Nephron progenitor cell (in vitro differentiated cells): Measurements from ENCODE around the gene TXNRD3.
"Not testable (repeated sequence)": the region's sequence is repeated elsewhere in the genome, so short reads cannot be mapped to it uniquely, and the experiment has no call there.

Experiments
- DNase-seq: peaks from one replicate; pipeline ENCODE4 v3.0.0; 2021
- H3K27ac Mint-ChIP-seq: 2 replicates; pipeline ENCODE4 v1.8.0; 2021; ENCODE audit warnings: mild to moderate bottlenecking, moderate library complexity, mixed read lengths
- H3K27me3 Mint-ChIP-seq: 2 replicates; pipeline ENCODE4 v1.8.0; 2021; ENCODE audit warnings: mild to moderate bottlenecking, low read depth, mixed read lengths; ENCODE audit not compliant: poor library complexity
- H3K36me3 Mint-ChIP-seq: 2 replicates; pipeline ENCODE4 v1.8.0; 2021; ENCODE audit warnings: low read depth, mixed read lengths
- H3K4me1 Mint-ChIP-seq: 2 replicates; pipeline ENCODE4 v1.8.0; 2021; ENCODE audit warnings: mixed read lengths
- H3K4me3 Mint-ChIP-seq: 2 replicates; pipeline ENCODE4 v1.8.0; 2021; ENCODE audit warnings: mild to moderate bottlenecking, moderate library complexity, mixed read lengths
- H3K9me3 Mint-ChIP-seq: 2 replicates; pipeline ENCODE4 v1.8.0; 2021; ENCODE audit warnings: mild to moderate bottlenecking, moderate library complexity, mixed read lengths
- TF ChIP-seq, protein P1 (sequence below): fragments of 200-600 bp; sonication (generic); IDR thresholded peaks from 2 replicates; pipeline ENCODE4 v1.5.0; 2021; ENCODE audit warnings: antibody characterized with exemption

The TXNRD3 gene

DNA sequence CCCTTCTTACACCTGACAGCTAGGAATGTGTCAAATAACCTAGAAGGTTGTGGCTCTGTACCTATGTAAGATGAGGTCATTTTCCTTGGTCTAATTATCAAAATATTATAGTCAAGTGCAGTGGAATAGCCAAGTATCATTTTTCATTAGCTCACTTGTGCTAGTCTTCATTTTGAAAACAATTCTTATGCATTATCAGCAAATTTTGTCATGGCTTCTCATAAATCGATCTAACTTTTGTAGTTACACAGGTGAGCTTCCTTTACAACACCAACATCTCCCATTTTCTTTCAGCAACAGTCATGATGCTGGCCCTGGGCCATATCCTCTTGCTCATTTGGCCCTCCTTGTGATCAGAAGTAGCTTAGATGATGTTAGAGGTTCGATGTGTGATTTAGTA, 10.3 kb downstream of the TXNRD3 start:
- no peaks in the 10 kb centered on the region for H3K27me3 Mint-ChIP-seq
- H3K4me1 Mint-ChIP-seq = peaks cover 3% of the 10 kb centered on the region
- TF ChIP-seq, protein P1, sequence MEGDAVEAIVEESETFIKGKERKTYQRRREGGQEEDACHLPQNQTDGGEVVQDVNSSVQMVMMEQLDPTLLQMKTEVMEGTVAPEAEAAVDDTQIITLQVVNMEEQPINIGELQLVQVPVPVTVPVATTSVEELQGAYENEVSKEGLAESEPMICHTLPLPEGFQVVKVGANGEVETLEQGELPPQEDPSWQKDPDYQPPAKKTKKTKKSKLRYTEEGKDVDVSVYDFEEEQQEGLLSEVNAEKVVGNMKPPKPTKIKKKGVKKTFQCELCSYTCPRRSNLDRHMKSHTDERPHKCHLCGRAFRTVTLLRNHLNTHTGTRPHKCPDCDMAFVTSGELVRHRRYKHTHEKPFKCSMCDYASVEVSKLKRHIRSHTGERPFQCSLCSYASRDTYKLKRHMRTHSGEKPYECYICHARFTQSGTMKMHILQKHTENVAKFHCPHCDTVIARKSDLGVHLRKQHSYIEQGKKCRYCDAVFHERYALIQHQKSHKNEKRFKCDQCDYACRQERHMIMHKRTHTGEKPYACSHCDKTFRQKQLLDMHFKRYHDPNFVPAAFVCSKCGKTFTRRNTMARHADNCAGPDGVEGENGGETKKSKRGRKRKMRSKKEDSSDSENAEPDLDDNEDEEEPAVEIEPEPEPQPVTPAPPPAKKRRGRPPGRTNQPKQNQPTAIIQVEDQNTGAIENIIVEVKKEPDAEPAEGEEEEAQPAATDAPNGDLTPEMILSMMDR = no peak

DNA sequence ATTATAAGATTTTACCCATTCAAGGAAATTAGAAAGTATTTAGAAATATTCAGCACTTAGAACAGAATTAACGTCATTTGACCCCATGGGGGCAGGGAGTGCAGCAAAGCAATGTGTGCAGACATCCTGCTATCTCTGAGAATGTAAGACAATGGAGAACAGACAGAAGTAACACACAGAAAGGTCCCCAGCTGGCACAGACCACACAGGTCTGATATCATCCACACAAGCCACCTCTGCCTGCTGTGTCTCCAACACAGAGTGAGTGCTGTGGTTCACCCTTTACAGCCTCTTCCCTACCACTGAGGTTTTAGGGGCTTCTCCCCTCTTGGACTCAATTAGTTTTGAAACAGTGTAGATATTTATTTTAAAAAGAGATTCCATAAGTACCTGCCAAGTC, 16.1 kb downstream of the TXNRD3 start:
- peaks cover 47% of the 10 kb centered on the region for H3K36me3 Mint-ChIP-seq
- no peak for DNase-seq
- TF ChIP-seq, protein P1 = no peak
- H3K4me1 Mint-ChIP-seq = peaks cover 9% of the 10 kb centered on the region
- H3K9me3 Mint-ChIP-seq = no peaks in the 10 kb centered on the region
- H3K4me3 Mint-ChIP-seq = no peak overlapping the region
- H3K27ac Mint-ChIP-seq = no peak overlapping the region
- H3K27me3 Mint-ChIP-seq = peaks cover 10% of the 10 kb centered on the region

More for the DNA sequence above, 10.3 kb downstream of the TXNRD3 start:
- Mint-ChIP-seq H3K27ac (no peak overlapping the region), H3K4me3 (no peak overlapping the region), H3K9me3 (peaks cover 4% of the 10 kb centered on the region), H3K36me3 (peaks cover 63% of the 10 kb centered on the region)
- no peak for DNase-seq

DNA sequence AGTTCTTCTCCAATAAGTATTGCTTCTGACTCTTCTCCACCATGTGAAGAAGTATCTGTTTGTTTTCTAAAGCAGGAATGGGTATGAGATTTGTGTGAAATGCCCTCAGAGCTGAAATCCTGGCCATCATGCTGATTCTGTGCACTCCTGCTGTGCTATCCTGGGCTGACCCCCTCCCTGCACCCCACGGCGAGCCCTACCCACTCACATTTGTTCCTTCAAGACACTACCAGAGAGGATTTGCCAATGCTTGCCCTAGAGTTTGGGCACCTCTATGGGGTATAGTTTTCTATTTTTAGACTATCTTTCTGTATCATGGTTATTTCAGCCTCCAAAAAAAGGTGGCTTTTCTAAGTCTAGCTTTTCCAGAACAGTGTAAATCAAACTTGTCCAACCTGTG, 18.5 kb downstream of the TXNRD3 start:
- Mint-ChIP-seq H3K27ac (no peak overlapping the region), H3K36me3 (peaks cover 36% of the 10 kb centered on the region), H3K9me3 (no peaks in the 10 kb centered on the region), H3K27me3 (peaks cover 10% of the 10 kb centered on the region), H3K4me3 (no peak overlapping the region), H3K4me1 (peaks cover 9% of the 10 kb centered on the region)
- TF ChIP-seq, protein P1 = no peak
- no peak for DNase-seq

DNA sequence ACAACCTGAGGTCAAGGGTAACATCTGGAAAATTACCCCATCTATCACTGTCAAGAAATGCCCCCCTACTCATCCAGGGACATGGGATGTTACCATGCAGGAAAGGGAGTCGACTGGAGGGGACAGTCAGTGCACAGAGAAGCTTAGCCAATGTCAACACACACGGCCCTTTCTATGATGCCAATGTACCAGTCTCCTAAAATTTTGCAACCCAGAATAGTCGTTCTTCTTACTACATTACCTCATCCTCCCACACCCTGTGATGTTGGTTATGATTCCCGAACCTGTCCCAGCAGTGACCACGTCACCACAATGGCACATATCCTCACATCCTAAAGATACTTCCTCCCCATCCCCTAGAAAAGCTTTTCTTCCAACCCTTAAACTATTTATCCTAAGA, 20.1 kb downstream of the TXNRD3 start:
- Mint-ChIP-seq H3K4me1 (peaks cover 15% of the 10 kb centered on the region), H3K4me3 (no peak overlapping the region), H3K36me3 (peaks cover 32% of the 10 kb centered on the region), H3K9me3 (no peaks in the 10 kb centered on the region), H3K27ac (no peak overlapping the region), H3K27me3 (peaks cover 10% of the 10 kb centered on the region)
- DNase-seq = no peak
- TF ChIP-seq, protein P1 = no peak

DNA sequence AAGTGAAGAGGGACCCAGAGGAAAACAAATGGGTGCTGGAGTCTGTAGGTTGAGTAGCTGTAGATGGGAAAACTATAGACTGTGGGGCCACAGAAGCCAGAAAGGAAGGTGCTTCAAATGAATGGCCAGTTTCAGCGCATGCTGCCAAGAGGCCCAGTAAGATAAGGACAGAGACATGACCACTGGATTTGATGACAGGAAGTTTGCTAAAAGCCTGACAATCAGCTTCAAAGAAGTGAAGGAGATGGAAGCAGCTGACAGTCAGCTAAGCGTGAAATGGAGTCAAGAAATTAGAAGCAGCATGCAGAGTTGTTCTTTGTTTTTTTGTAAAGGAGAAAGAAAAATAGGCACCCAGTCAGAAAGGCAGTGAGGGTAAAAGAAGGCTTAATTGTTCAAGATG, 24.9 kb downstream of the TXNRD3 start:
- Mint-ChIP-seq H3K4me3 (no peak overlapping the region), H3K9me3 (no peaks in the 10 kb centered on the region), H3K27ac (peak overlapping the region; percentile 1), H3K36me3 (peaks cover 36% of the 10 kb centered on the region), H3K4me1 (peaks cover 19% of the 10 kb centered on the region), H3K27me3 (no peaks in the 10 kb centered on the region)
- DNase-seq = no peak
- TF ChIP-seq, protein P1 = no peak

DNA sequence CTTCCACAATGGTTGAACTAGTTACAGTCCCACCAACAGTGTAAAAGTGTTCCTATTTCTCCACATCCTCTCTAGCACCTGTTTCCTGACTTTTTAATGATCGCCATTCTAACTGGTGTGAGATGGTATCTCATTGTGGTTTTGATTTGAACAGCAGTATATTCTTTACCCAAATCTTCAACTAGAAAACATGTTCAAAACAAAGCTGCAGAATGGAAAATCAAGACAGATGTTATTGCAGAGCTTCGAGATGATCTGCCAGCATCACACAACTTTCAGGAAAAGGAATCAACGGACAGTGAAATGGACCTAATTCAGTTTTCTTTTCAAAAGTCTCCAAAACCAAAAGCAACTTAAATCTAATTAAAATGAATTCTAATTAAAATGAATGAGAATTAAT, 29.2 kb downstream of the TXNRD3 start:
- H3K36me3 Mint-ChIP-seq = peaks cover 36% of the 10 kb centered on the region
- H3K4me1 Mint-ChIP-seq = peaks cover 13% of the 10 kb centered on the region
- not testable (repeated sequence) for DNase-seq, H3K27me3 Mint-ChIP-seq, H3K27ac Mint-ChIP-seq, H3K4me3 Mint-ChIP-seq, H3K9me3 Mint-ChIP-seq
